NCI-H2171 treated with DMSO at 0.1 percent for 48 hours (cell line): ENCODE results near the gene ANKS3.

Experiments used
- DNase-seq: peaks from one replicate; lab custom pipeline; 2025; lab: John Stamatoyannopoulos, UW

The ANKS3 gene

DNA sequence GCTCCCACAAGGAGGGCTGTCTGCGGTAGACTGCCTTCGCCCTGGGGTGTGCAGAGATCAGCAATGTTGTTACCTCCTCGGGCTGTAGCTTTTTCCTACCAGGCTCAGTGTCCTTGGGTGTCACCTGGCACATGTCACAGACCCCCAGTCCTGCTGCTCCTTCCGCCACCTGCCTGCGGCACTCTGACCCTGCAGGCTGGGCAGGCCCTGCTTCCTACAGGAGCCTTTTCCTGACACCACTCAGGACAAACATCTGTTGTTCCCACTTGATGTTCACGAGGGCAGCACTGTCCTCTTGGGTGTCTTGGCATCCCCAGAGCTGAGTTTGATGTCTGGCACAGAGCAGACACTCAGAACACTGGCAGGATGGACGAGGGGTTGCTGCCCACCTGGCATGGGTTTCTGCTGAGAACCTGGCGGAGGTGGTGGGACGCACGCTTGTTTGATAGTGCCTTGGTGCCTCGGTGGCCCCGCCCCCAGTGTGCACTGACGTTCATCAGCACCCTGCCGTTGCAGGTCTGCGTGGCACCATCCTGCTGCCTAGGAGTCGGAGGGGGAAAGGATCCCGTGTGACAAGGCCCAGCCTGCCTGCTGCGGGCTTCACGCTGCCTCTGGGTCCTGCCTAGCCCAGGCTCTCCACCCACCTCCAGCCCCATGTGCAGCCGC, 67.4 kb downstream of the ANKS3 start:
- DNase-seq, result no peak

DNA sequence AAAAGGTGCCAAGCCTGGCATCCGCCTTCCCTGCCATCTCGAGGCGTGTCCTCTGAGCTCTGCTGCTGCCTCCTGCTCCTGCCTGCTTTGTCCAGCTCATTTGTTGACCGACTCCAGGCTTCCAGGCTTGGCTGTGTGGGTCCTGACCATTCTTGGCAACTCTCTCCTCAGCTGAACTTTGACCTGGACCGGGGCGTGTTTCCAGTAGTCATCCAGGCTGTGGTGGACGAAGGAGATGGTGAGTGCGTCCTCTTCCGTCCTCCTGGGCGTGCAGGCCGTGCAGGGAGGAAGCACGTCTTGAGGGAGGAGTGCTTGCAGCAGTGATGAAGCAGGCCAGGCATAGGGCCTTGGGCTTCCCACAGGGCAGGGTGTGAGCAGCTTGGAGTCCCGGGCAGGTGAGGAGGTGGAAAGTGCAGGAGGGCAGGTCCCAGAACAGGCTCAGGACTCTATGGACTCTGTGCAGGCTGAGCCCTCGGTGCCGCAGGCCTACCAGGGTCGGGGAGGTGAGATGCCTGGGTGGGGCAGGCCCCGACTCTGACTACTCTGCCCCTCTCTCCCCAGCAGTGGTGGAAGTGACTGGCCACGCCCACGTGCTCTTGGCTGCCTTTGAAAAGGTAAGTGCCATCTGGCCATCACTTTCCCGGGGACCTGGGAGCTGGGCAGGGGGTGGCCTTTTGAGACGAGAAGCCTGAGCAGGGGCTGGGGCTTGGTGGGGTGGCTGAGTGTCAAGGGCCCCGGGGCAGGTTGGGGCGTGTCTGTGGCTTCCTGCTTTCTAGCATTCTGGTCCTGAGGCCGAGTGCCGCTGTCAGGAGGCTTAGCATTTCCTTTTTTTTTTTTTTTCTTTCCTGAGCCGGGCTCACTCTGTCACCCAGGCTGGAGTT, 69.3 kb downstream of the ANKS3 start:
- peak; percentile 72 for DNase-seq

DNA sequence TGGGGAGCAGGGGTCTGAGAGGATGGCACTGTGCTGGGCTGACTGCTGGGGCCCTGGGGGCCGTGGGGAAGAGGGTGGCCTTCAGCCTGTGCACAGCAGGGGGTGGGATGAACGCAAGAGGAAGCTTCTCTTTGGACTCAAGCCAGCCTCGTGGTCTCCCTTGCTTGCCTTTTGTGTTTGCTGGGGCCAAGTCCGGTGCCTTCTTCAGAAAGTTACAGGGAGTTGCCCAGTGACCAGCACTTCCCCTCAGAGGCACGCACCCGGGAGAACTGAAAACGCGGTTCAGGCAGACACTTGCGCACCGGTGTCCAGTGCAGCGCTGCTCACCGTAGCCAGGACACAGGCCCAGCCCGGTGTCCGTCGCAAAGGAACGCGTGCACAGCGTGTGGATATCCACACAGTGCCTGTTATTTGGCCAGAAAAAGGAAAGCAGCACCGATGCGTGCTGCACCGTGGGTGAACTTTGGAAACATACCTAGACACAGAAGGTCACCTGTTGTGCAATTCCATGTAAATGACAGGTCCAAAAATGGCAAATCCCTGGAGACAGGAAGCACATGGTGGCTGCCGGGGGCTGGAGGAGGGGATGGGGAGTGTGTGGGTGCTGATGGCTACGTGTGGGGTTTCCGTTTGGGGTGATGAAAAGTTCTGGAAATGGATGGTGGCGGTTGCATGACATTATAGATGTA, 70.2 kb downstream of the ANKS3 start:
- DNase-seq, result no peak

DNA sequence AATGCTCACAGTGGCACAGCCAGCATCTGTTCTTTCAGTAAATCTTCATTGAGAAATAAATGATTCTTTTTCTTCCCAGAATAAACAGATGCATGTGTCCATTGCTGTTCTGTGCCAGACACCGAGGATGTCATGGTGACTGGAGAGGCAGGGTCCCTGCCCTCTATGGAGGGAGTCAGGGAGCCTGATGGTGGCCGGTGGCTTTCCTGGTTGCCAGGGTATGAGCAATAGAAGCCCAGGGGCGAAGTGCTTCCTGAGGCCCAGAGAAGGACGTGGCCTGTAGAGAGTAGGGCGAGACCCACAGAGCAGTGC, 70.7 kb downstream of the ANKS3 start:
- peak; percentile 58 for DNase-seq

DNA sequence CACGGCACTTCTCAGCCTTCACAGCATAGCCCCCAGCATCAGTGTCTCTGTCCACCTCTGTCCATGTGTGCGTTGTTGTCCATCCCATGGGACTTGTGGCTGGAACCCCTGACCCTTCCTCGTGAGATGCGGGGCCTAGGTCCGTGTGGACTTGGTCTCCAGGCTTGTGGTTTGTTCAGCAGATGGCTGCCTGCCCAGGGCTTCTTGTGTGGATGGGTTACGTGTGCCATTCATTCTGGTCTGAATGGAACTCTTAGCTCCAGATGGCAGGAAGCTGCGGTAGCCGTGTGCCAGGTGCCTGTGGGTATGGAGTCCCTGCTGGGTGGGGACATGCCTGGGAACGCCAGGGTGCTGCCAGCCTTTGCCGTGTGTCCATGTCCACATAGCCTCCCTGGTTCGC, 72.4 kb downstream of the ANKS3 start:
- DNase-seq, result peak; percentile 79

DNA sequence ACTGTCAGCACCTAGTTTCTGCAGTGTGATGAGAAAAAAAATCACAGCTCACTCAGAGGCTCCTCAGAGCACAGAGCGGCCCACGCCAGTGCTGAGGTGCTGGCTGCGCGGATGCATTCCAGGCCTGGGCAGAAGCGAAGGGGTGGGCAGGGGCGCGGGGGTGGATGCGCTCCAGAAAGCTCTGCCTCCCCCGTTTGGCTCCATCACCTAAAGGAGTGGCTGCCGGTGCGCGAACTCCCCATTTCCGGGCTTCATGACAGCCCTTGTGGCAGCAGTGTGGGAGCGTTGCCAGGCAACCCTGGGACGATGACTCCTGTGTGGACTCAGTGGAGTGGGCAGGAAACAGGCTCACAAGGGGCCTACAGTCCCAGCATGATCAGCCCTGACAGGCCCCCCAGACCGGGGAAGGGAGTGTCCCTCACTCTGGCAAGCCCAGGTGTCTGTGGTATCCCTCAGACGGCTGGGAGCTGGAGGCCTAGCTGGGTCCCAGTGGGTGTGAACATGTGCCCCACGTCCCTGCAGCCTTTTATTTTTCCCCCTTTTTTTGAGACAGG, 73.5 kb downstream of the ANKS3 start:
- no peak for DNase-seq

DNA sequence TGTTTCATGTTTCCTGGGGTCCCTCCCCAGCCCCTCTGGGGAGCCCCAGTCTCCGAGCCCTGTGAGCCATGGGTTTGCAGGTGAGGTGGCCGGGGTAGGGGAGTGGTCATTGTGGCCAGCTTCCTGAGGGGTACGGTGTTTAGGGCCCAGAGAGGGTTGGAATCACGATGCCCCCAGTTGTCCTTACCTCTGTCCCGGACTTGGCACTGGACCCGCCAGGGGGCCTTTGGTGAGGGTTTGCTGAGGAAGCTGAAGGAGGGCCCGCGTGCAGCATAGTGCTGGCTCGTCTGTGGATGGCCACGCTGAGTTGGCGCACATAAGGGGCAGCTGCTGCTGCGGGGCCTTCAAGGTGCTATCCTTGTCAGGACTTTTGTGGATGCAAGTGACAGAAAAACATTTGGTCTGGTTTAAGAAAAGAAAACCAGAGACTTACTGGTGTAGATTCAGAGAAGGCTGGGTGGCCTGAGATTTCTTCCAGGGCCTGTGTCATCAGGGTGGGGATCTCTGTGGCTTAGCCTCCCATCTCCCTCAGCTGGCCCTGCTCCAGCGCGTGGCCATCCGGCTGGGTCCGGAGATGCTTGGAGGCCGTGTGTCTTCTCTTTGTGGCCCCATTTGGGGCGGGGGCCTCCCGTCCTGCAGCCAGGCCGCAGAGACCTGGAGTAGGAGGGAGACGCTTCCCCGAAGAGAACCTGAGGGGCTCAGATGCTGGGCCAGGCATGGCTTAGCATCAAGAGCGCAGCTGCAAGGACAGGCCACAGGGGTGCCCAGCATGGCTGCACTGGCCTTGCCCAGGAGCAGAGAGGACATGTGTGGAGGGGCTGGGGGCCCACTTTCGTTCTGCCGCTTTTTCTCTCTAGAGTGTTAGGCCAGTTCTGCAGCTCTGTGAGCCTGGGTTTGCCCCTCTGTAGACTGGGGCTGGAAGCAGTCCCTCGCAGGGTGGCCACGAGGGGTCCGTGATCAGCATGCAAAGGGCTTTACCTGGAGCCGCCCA, 74.4 kb downstream of the ANKS3 start:
- DNase-seq, result no peak

DNA sequence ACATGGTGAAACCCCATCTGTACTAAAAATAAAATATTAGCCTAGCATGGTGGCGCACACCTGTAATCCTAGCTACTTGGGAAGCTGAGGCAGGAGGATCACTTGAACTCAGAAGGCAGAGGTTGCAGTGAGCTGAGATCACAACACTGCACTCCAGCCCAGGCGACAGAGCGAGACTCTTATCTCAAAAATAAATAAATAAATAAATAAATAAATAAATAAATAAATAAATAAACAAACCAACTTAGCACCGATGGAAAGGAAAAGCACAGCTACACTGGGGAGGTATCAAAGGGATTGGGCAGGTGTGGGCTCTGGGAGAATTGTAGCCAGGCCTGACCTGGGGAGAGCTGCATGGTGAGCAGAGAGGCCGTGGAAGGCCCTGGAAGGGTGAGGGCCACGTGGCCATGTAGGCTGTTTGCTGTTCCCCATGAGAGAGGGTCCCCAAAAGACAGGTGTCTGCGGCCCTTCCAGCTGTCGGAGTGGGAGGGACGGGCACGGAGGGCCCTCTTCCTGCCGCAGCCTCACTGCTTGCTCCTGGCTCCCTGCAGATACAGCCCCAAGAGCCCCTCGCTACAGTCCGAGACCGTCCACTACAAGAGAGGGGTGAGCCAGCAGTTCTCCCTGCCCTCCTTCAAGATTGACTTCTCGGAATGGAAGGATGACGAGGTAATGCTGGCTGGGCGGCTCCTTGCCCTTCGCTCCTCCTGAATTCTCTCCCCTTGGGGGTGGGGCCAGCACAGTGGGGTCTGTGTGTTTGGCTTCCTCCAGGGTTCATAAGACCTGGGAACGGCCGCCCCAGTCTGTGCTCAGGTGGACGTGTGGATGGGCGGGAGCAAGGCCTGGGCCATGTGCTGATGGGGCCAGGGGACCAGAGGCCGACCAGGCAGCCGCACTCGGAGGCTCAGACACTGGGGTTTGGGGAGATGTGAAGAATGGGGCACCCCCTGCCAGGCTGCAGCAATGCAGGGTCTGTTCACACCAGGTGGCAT, 77.1 kb downstream of the ANKS3 start:
- no peak for DNase-seq

DNA sequence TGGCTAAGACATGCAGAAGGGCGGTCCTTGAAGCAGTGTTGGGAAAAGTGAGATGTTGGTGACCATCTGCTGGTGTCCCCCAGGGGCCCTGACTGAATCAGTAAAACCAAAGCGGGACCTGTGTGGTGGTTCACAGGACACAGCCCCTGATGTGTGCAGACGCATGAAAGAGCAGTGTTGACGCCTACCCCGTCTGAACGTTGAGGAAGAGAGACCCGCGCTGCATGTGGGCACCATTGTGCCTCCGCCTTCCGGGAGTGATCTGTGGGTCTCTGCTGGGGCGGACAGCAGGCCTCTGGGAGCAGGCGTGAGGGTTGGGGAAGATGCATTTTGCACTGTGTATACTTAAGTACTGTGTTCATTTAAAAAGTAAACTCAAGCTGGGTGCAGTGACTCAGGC, 77.8 kb downstream of the ANKS3 start:
- DNase-seq, result no peak

DNA sequence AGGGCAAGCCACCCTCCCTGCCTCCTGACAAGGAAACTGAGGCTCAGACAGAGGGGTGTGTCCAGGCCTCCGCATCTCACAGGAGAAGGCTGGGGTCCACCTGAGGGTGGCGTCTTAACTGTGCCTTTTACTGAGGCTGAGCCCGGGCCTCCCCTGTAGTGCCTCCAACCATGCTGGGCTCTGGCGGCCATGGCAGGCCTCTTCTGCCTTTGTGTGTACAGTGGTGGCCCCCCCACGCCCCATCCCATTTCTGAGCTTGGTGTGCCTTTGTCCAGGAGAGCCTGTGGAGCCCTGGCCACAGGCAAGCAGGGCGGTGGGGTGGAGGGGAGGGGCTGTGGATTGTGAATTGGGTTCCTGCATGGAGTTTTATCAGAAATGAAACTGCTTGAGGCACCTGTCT, 78.3 kb downstream of the ANKS3 start:
- DNase-seq, result no peak

DNA sequence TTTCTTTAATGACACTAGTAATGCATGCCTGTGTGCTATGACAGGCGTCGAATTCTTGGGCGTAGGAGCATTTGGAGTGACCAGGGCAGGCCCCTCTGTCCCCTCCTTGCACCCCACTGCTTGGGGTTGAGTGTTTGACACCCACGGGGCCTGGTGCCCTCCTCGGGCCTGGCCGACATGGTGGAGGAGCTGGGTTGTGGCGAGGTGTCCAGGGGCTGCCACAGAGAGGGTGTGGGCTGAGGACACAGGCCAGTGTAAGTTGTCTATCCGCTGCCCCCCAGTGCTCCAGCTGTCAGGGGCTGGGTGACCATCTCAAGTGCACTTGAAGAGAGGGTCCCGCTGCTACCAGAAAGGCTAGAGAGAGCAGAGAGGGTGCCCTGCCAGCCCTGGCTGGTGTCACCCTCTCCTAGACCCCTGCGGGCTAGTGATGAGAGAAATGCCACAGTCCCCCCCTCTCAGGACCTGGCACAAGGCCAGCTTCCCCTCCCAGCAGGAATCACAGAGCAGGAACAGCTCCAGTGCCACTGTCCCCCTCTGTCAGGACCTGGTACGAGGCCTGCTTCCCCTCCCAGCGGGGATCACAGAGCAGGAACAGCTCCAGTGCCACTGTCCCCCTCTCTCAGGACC, 79.0 kb downstream of the ANKS3 start:
- no peak for DNase-seq

DNA sequence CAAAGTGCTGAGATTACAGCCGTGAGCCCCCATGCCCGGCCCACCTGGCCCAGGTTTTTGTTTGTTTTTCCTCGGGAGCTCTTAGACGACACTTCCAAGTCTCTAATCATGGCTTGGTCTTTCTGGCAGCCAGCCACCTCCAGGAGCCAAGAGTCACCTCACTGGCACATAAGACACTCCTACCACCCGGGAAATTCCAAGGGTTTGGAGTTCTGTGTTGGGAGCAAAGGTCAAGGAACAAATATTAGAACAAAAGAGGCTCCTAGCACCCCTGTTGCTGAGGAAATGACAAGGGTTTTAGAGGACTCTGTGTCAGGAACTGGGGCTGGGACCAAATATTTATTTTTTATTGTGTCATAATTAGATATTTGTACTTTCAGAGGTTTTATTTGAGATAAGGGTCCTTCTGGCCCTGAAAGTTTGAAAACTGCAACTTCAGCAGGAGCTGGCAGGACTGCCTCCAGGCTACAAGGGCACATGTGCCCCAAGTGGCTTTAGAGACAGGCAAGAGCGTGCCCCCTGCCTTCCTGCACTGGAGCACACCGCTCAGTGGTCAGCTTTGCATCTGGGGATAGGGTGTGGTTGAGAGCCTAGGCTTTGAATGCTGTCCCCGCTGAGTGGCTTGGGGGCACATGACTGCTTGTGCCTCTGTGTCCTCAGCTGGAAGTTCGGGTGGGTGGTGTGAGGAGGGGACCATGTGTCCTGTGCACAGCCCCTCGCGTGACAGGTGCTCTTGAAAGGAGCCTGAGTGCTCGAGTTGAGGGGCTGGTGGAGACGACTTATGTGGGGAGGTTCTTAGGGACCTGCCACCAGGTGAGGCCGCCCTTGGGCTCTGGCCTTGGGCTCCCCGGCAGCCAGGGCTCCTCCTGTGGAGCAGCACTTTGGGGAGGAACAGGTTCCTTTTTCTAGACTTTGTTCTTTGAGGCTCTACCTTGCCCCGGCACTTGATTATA, 79.8 kb downstream of the ANKS3 start:
- DNase-seq, result no peak

DNA sequence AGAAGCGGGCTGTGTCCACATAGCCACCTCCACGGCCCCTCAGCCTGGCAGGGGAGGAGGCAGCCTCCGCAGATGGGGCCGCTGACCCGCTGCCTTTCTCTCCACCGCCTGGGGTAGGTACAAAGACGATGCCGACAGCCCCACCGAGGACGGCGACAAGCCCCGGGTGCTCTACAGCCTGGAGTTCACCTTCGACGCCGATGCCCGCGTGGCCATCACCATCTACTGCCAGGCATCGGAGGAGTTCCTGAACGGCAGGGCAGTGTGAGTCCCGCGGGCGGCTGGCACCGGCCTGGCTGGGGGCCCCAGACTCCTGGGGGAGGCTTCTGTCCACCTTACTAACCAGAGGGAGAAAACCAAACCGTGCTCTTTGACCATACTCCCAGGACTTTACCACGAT, 81.5 kb downstream of the ANKS3 start:
- no peak for DNase-seq

DNA sequence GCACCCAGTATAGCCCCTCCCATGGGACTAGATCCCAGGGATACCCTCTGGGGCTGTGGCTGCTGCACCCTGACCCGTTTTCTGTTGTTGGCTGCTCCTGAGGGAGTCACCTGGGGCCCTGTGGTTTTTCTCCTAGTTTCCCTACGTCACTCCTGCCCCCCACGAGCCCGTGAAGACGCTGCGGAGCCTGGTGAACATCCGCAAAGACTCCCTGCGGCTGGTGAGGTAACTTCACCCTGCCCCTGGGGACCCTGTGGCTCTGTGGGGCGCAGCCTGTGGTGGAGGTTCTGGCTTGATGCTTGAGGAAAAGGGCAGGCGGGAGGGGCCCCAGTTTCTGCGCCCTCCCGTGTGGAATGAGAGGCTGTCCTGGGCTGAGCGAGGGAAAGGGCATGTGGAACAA, 82.2 kb downstream of the ANKS3 start:
- no peak for DNase-seq

DNA sequence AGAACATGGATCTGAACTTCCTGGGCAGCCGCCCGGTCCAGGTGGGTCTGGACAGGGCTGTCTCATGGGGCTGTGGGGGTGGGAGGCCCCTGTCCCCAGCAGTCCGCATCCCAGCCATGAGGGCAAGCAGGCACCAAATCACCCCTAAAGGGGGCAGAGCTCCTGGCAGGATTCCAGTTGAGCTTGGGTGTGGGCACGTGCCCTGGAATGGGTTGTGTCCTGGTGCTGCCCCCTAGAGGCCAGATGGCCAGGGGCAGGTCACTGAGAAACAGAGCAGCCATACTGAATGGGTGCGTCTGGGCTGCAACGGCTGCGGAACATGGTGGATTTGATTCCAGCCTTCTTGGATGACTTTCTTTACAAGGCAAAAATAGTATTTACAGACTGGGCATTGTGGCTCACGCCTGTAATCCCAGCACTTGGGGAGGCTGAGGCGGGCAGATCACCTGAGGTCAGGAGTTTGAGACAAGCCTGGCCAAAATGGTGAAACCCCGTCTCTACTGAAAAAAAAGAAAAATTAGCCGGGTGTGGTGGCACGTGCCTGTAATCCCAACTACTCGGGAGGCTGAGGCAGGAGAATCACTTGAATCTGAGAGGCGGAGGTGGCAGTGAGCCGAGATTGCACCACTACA, 83.5 kb downstream of the ANKS3 start:
- peak; percentile 16 for DNase-seq

DNA sequence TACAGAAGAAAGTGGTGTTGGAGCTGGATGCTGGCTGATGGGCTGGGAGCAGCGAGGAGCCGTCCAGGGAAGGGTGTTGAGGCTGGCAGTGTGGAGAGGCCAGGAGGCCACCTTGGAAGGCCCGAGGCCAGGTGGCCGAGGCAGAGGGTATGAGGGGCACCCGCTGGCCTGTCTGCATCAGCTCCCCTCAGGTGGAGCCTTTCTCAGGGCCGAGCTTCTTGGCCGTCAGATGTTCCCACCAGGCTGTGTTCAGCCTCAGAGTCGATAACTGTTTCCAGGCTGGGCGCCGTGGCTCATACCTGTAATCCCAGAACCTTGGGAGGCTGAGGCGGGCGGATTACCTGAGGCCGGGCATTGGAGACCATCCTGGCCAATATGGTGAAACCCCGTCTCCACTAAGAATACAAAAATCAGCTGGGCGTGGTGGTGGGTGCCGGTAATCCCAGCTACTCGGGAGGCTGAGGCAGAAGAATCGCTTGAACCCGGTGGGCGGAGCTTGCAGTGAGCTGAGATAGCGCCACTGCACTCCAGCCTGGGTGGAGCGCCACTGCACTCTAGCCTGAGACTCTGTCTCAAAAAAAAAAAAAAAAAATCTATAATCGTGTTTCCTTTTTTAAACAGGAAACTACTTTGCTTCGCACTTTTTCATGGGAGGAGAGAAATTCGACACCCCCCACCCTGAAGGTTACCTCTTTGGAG, 84.2 kb downstream of the ANKS3 start:
- DNase-seq, result no peak

DNA sequence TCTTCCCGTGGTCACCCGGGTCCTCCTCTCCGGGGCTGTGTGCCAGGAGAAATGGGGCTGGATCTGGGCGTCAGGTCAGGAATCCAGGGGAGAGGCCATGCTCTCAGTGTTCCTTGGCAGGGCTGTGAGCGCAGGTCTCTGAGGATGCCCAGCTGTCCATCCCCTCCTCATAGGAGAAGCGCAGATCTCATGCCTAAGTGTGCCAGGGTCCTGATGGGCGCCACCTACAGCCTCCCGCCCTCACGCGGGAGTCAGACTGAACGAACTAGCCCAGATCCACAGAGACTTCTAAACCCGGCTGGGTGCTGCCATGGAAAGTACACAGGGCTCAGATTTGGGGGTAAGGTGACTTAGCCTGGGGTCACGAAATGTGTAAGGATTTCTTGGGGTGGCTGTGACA, 85.2 kb downstream of the ANKS3 start:
- DNase-seq, result no peak

DNA sequence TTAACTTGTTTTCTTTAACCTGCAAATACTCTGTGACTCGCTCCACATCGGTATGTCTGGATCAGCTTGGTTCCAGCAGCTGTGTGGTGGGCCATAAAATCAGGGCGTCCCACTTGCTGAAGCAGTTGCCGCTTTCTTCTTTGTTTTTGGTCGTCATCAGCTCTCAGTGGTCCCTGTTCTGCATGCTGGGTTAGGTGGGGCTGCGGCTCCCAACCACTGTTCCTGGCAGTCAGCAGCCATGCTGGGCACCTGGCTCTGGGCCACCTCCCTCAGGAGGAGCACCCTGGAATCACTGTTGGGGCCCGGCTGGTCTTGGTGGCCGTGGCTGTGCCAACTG, 86.5 kb downstream of the ANKS3 start:
- DNase-seq, result no peak
